ENCODE data around the gene FXYD6.

GRCh38 chr11:117906126-117906525 lies 29.7 kb upstream of the FXYD6 start:
- TF ChIP-seq, protein P1, sequence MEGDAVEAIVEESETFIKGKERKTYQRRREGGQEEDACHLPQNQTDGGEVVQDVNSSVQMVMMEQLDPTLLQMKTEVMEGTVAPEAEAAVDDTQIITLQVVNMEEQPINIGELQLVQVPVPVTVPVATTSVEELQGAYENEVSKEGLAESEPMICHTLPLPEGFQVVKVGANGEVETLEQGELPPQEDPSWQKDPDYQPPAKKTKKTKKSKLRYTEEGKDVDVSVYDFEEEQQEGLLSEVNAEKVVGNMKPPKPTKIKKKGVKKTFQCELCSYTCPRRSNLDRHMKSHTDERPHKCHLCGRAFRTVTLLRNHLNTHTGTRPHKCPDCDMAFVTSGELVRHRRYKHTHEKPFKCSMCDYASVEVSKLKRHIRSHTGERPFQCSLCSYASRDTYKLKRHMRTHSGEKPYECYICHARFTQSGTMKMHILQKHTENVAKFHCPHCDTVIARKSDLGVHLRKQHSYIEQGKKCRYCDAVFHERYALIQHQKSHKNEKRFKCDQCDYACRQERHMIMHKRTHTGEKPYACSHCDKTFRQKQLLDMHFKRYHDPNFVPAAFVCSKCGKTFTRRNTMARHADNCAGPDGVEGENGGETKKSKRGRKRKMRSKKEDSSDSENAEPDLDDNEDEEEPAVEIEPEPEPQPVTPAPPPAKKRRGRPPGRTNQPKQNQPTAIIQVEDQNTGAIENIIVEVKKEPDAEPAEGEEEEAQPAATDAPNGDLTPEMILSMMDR (conservative IDR thresholded peaks at IDR 0.05) = no peak
- no peak for TF ChIP-seq ZFX (IDR thresholded peaks at IDR 0.05)

All from C4-2B (cell line).